H9 (cell line): ENCODE measurements around the gene NOL7. TPM values are rescaled to one million over a fixed set of nuclear protein-coding genes. Genes with fewer than 3 reads are reported as not detected.

ENCODE experiments used
- DNase-seq: peaks from one replicate; pipeline ENCODE4 v3.0.0-alpha.2; 2017
- H2AFZ ChIP-seq: one replicate; pipeline ENCODE4 v1.6.1; 2013; ENCODE audit warnings: mild to moderate bottlenecking, low read length, control low read depth, moderate library complexity
- H2AK5ac ChIP-seq: 2 replicates; pipeline ENCODE4 v1.6.1; 2013; ENCODE audit warnings: low read length, control low read depth, mixed read lengths; ENCODE audit not compliant: insufficient read length
- H2BK120ac ChIP-seq: one replicate; pipeline ENCODE4 v1.6.1; 2013; ENCODE audit warnings: low read depth, mild to moderate bottlenecking, low read length, control low read depth, inconsistent platforms; ENCODE audit not compliant: poor library complexity, severe bottlenecking
- H2BK12ac ChIP-seq: 2 replicates; pipeline ENCODE4 v1.6.1; 2013; ENCODE audit warnings: low read length, control low read depth, mixed read lengths, low read depth; ENCODE audit not compliant: insufficient read length
- H2BK15ac ChIP-seq: 2 replicates; pipeline ENCODE4 v1.6.1; 2013; ENCODE audit warnings: low read depth, low read length, control low read depth
- H2BK20ac ChIP-seq: one replicate; pipeline ENCODE4 v1.6.1; 2013; ENCODE audit warnings: low read depth, mild to moderate bottlenecking, low read length, control low read depth, inconsistent platforms; ENCODE audit not compliant: poor library complexity, severe bottlenecking
- H2BK5ac ChIP-seq: 2 replicates; pipeline ENCODE4 v1.6.1; 2013; ENCODE audit warnings: low read length, control low read depth, mixed read lengths; ENCODE audit not compliant: insufficient read length
- H3K14ac ChIP-seq: 2 replicates; pipeline ENCODE4 v1.6.1; 2013; ENCODE audit warnings: low read length, control low read depth; ENCODE audit not compliant: insufficient read depth
- H3K18ac ChIP-seq: 2 replicates; pipeline ENCODE4 v1.6.1; 2013; ENCODE audit warnings: low read depth, mild to moderate bottlenecking, mixed read lengths, low read length, control low read depth; ENCODE audit not compliant: insufficient read length
- H3K23ac ChIP-seq: 2 replicates; pipeline ENCODE4 v1.6.1; 2013; ENCODE audit warnings: low read length, control low read depth, mixed read lengths, low read depth; ENCODE audit not compliant: insufficient read length
- H3K23me2 ChIP-seq: 2 replicates; pipeline ENCODE4 v1.6.1; 2013; ENCODE audit warnings: low read depth, mild to moderate bottlenecking, mixed read lengths, low read length, control low read depth; ENCODE audit not compliant: insufficient read length, poor library complexity, severe bottlenecking
- H3K27ac ChIP-seq: 2 replicates; pipeline ENCODE4 v1.5.1; 2013; ENCODE audit warnings: low read length, control low read depth, mixed read lengths, low read depth; ENCODE audit not compliant: insufficient read length
- H3K27me3 ChIP-seq: 2 replicates; pipeline ENCODE4 v1.6.1; 2013; ENCODE audit warnings: low read length, control low read depth, inconsistent platforms; ENCODE audit not compliant: insufficient read depth
- H3K4ac ChIP-seq: 2 replicates; pipeline ENCODE4 v1.6.1; 2013; ENCODE audit warnings: low read depth, mild to moderate bottlenecking, control low read depth, inconsistent platforms, low read length, moderate library complexity
- H3K4me1 ChIP-seq: 2 replicates; pipeline ENCODE4 v1.6.1; 2013; ENCODE audit warnings: low read length, control low read depth, inconsistent platforms; ENCODE audit not compliant: insufficient read depth
- H3K4me2 ChIP-seq: 2 replicates; pipeline ENCODE4 v1.6.1; 2013; ENCODE audit warnings: low read length, control low read depth, mixed read lengths; ENCODE audit not compliant: insufficient read length, insufficient read depth
- H3K56ac ChIP-seq: 2 replicates; pipeline ENCODE4 v1.6.1; 2013; ENCODE audit warnings: low read depth, mild to moderate bottlenecking, mixed read lengths, low read length, control low read depth; ENCODE audit not compliant: insufficient read length
- H3K79me1 ChIP-seq: 2 replicates; pipeline ENCODE4 v1.6.1; 2013; ENCODE audit warnings: low read depth, mild to moderate bottlenecking, moderate library complexity, low read length, control low read depth, inconsistent platforms; ENCODE audit not compliant: insufficient read depth, poor library complexity, severe bottlenecking
- H3K79me2 ChIP-seq: 2 replicates; pipeline ENCODE4 v1.6.1; 2013; ENCODE audit warnings: low read length, control low read depth, inconsistent platforms; ENCODE audit not compliant: insufficient read depth
- H3K9ac ChIP-seq: 2 replicates; pipeline ENCODE4 v1.6.1; 2013; ENCODE audit warnings: low read length, control low read depth, mixed read lengths; ENCODE audit not compliant: insufficient read length; ENCODE audit errors: extremely low read depth
- H3K9me3 ChIP-seq: one replicate; pipeline ENCODE4 v1.6.1; 2013; ENCODE audit warnings: low read depth, low read length, inconsistent platforms; ENCODE audit not compliant: control insufficient read depth
- H3T11ph ChIP-seq: one replicate; pipeline ENCODE4 v1.6.1; 2013; ENCODE audit warnings: mild to moderate bottlenecking, low read length, control low read depth, inconsistent platforms
- H4K20me1 ChIP-seq: one replicate; pipeline ENCODE4 v1.6.1; 2013; ENCODE audit not compliant: control insufficient read depth, insufficient read length, insufficient read depth
- H4K5ac ChIP-seq: 2 replicates; pipeline ENCODE4 v1.6.1; 2013; ENCODE audit warnings: low read depth, mild to moderate bottlenecking, mixed read lengths, low read length, control low read depth; ENCODE audit not compliant: insufficient read length
- H4K8ac ChIP-seq: replicated peaks from 2 replicates; pipeline ENCODE4 v1.6.1; 2013; ENCODE audit warnings: low read length, control low read depth, mixed read lengths, low read depth; ENCODE audit not compliant: insufficient read length
- H4K91ac ChIP-seq: 2 replicates; pipeline ENCODE4 v1.6.1; 2013; ENCODE audit warnings: low read depth, mild to moderate bottlenecking, moderate library complexity, mixed read lengths, low read length, control low read depth; ENCODE audit not compliant: insufficient read length
- H3K27ac Mint-ChIP-seq, 3 experiments: 2 replicates in 2 of 3; 3 replicates in 1 of 3; pipeline ENCODE4 v1.8.0; 2020 to 2021; ENCODE audit warnings: mixed read lengths in 3 of 3, mild to moderate bottlenecking in 1 of 3, moderate library complexity in 1 of 3
- H3K27me3 Mint-ChIP-seq: 2 replicates; pipeline ENCODE4 v1.8.0; 2021; ENCODE audit warnings: low read depth, mild to moderate bottlenecking, moderate library complexity, mixed read lengths
- H3K36me3 Mint-ChIP-seq, 3 experiments: 2 replicates in 2 of 3; 3 replicates in 1 of 3; pipeline ENCODE4 v1.8.0; 2020 to 2021; ENCODE audit warnings: low read depth in 3 of 3, mixed read lengths in 3 of 3; ENCODE audit not compliant: insufficient read depth in 1 of 3
- H3K4me1 Mint-ChIP-seq, 2 experiments: 2 replicates each; pipeline ENCODE4 v1.8.0; 2020; ENCODE audit warnings: mixed read lengths in 2 of 2
- H3K4me3 Mint-ChIP-seq, 2 experiments: 2 replicates in 1 of 2; 3 replicates in 1 of 2; pipeline ENCODE4 v1.8.0; 2020 to 2021; ENCODE audit warnings: mild to moderate bottlenecking in 2 of 2, mixed read lengths in 2 of 2, moderate library complexity in 1 of 2
- H3K9me3 Mint-ChIP-seq, 2 experiments: 2 replicates in 1 of 2; 3 replicates in 1 of 2; pipeline ENCODE4 v1.8.0; 2020; ENCODE audit warnings: mild to moderate bottlenecking in 2 of 2, mixed read lengths in 2 of 2, moderate library complexity in 1 of 2
- WGBS: extraction: QIAGEN DNeasy Blood & Tissue Kit; methylation state at CpG from one replicate; pipeline ENCODE4 v1.1.7; 2013; ENCODE audit warnings: missing lambda C conversion rate, low lambda C conversion rate, mixed read lengths; ENCODE audit not compliant: insufficient read length; ENCODE audit errors: extremely low coverage; 5-methylcytosine and 5-hydroxymethylcytosine counted together
- total RNA-seq: library from RNA; stranded (reverse); gene quantifications from 2 replicates; pipeline ENCODE4 v1.2.1, GENCODE V29; 2021
- TF ChIP-seq, protein P1 (sequence below): fragments of 200-600 bp; sonication (generic); conservative IDR thresholded peaks from 3 replicates; pipeline ENCODE4 v1.8.0; 2021; ENCODE audit warnings: antibody characterized with exemption, mild to moderate bottlenecking

The NOL7 gene
- total RNA-seq, 1 experiment from 2014 or later: 72.1 TPM

DNA sequence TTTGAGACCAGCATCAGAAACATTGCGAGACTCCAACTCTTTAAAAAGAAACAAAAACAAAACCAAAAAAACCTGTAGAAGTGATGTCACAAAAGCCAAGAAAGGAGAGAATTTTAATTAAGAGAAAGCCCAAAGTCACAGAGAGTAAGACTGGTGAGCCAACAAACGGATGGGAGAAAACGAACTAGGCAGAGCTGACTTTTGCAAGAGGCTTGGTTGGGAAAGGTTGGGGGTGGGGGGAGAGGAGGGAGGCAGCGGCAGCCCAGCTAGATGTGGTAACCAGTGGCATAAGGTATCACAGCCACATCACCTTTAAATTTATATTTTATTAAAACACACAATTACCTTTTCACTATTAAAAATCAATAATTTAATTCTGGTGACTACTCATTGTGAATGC lies 23.5 kb downstream of the NOL7 start:
- no peak overlapping the region for H3T11ph ChIP-seq
- no peak overlapping the region for H2BK20ac ChIP-seq
- H3K18ac ChIP-seq: no peak overlapping the region
- H4K91ac ChIP-seq: no peak overlapping the region
- no peaks in the 10 kb centered on the region for H4K20me1 ChIP-seq
- peak overlapping the region; percentile 22 to 78 (median 54); a peak in 6 of 7 replicates for H3K27ac Mint-ChIP-seq
- H3K14ac ChIP-seq: no peak overlapping the region
- H3K79me1 ChIP-seq: no peaks in the 10 kb centered on the region
- H3K4me3 Mint-ChIP-seq: no peak overlapping the region
- TF ChIP-seq, protein P1, sequence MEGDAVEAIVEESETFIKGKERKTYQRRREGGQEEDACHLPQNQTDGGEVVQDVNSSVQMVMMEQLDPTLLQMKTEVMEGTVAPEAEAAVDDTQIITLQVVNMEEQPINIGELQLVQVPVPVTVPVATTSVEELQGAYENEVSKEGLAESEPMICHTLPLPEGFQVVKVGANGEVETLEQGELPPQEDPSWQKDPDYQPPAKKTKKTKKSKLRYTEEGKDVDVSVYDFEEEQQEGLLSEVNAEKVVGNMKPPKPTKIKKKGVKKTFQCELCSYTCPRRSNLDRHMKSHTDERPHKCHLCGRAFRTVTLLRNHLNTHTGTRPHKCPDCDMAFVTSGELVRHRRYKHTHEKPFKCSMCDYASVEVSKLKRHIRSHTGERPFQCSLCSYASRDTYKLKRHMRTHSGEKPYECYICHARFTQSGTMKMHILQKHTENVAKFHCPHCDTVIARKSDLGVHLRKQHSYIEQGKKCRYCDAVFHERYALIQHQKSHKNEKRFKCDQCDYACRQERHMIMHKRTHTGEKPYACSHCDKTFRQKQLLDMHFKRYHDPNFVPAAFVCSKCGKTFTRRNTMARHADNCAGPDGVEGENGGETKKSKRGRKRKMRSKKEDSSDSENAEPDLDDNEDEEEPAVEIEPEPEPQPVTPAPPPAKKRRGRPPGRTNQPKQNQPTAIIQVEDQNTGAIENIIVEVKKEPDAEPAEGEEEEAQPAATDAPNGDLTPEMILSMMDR: no peak
- no CpG with 5 or more reads among the region's 4 CpGs for WGBS
- H3K27ac ChIP-seq: no peak overlapping the region
- no peak overlapping the region for H2AK5ac ChIP-seq
- no peak overlapping the region for H3K56ac ChIP-seq
- H3K27me3 ChIP-seq: no peaks in the 10 kb centered on the region
- H3K23ac ChIP-seq: no peak overlapping the region
- peaks cover 5 to 34% (median 12%) of the 10 kb centered on the region in 3 experiments for H3K36me3 Mint-ChIP-seq
- DNase-seq: no peak
- no peaks in the 10 kb centered on the region for H3K27me3 Mint-ChIP-seq
- no peak overlapping the region for H2BK5ac ChIP-seq
- H3K4me1 ChIP-seq: peaks cover 3% of the 10 kb centered on the region
- no peaks in the 10 kb centered on the region for H3K23me2 ChIP-seq
- no peak overlapping the region for H4K8ac ChIP-seq
- H3K9me3 ChIP-seq: no peaks in the 10 kb centered on the region
- H3K9me3 Mint-ChIP-seq: no peaks in the 10 kb centered on the region
- H2BK120ac ChIP-seq: no peak overlapping the region
- H4K5ac ChIP-seq: no peak overlapping the region
- H2BK12ac ChIP-seq: no peak overlapping the region
- H3K79me2 ChIP-seq: no peaks in the 10 kb centered on the region
- peaks cover 37 to 45% of the 10 kb centered on the region in 2 experiments for H3K4me1 Mint-ChIP-seq
- H2AFZ ChIP-seq: no peak overlapping the region
- H3K9ac ChIP-seq: no peak overlapping the region
- H2BK15ac ChIP-seq: no peak overlapping the region
- no peak overlapping the region for H3K4ac ChIP-seq
- H3K4me2 ChIP-seq: no peak overlapping the region
